ENCODE data around the gene RPS27L. TPM values are rescaled to one million over a fixed set of nuclear protein-coding genes. Genes with fewer than 3 reads are reported as not detected.

The RPS27L gene
- total and polyA plus RNA-seq, 12 donors, result 45.1 to 294 (median 197) TPM

DNA sequence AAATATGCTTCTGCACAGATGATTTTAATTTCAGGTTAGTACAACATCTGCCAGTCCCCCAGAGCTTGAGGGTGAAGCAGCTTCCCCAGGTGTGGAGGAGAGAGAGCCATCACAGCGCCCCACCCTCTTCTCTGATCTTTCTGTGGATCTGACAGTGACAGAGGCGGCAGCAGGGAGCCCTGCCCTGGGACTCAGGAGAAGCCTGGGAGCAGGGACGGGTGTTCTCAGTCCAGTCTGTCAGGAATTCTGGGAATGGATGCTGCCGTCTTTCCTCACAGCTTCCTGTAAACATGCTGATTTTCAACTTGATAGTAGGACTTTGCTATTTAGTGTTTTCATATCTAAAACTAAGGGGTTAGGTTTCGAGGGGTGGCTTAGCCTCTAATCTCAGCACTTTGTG is 20.8 kb upstream of the RPS27L start:
- no peak overlapping the region for H3K4me3 ChIP-seq
- DNase-seq, result no peak
- no peaks in the 10 kb centered on the region for H3K27me3 ChIP-seq
- no peaks in the 10 kb centered on the region for H3K4me1 ChIP-seq (replicated peaks in 1 of 2)
- no peaks in the 10 kb centered on the region for H3K36me3 ChIP-seq (replicated peaks in 1 of 2)
- intact Hi-C loops (cut with DNase I), result no loop called here
- TF ChIP-seq, protein P1, sequence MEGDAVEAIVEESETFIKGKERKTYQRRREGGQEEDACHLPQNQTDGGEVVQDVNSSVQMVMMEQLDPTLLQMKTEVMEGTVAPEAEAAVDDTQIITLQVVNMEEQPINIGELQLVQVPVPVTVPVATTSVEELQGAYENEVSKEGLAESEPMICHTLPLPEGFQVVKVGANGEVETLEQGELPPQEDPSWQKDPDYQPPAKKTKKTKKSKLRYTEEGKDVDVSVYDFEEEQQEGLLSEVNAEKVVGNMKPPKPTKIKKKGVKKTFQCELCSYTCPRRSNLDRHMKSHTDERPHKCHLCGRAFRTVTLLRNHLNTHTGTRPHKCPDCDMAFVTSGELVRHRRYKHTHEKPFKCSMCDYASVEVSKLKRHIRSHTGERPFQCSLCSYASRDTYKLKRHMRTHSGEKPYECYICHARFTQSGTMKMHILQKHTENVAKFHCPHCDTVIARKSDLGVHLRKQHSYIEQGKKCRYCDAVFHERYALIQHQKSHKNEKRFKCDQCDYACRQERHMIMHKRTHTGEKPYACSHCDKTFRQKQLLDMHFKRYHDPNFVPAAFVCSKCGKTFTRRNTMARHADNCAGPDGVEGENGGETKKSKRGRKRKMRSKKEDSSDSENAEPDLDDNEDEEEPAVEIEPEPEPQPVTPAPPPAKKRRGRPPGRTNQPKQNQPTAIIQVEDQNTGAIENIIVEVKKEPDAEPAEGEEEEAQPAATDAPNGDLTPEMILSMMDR (IDR thresholded peaks at IDR 0.05), result no peak
- no peak for TF ChIP-seq POLR2A (IDR thresholded peaks at IDR 0.05)
- 54 to 67% (median 65%) methylated on average over 3 to 5 of the region's 5 CpGs for WGBS, 4 donors
- H3K9me3 ChIP-seq (replicated peaks in 1 of 3), result no peaks in the 10 kb centered on the region
- H3K27ac ChIP-seq, result no peak overlapping the region

DNA sequence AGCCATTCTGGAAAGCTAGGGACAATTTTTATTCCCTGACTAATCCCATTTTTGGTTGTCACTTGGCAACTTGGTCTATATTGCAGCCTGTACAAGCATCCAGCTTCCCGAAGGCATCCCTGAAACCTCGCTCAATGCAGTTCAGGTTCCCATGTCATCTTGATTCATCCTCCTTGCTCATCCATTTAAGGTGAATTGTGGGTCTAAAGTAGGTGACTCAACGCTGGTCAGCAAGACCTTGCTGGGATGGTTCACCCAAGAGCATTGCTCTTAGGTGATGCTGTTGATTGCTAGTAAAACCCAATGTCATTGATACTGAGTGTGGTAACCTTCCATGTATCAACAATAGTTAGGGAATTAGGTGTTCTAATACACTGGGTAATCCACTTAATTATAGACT is 19.0 kb upstream of the RPS27L start:
- H3K27ac ChIP-seq, result no peak overlapping the region
- H3K4me3 ChIP-seq, result no peak overlapping the region
- no peaks in the 10 kb centered on the region for H3K36me3 ChIP-seq (replicated peaks in 1 of 2)
- DNase-seq, result no peak
- 78 to 93% (median 89%) methylated on average over 2 to 3 of the region's 3 CpGs for WGBS, 4 donors
- H3K9me3 ChIP-seq (replicated peaks in 1 of 3), result no peaks in the 10 kb centered on the region
- no peaks in the 10 kb centered on the region for H3K27me3 ChIP-seq
- no peaks in the 10 kb centered on the region for H3K4me1 ChIP-seq (replicated peaks in 1 of 2)
- intact Hi-C loops (cut with DNase I), result no loop called here
- TF ChIP-seq POLR2A (IDR thresholded peaks at IDR 0.05), result no peak

DNA sequence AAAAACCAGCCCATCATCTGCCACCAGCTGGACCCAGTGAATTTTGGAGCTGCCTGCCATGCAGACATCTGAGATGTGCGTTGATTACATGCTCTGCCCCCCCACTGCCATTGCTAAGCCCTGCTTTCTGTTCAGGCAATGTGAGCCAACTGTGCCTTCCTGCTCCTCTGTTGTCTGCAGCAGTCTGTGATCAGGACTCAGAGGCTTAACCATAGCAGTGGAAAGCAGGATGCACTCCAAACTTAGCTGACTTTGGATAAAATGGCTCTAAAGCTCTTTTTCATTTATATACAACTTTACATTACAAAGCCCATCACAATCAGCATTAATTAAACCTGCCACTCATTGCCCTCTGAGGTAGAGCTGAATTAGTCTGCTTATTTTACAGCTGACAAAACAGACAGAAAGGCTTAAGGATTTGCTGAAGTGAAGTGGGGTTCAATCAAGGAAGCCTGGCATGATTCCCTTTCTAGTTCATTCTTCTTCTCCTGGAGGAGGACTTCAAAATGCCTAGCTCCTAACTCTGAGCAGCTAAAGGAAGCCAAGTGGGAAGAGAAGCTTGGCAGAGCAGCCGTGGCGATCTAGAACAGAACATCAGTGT is 15.7 kb upstream of the RPS27L start:
- Histone ChIP-seq H3K36me3 (replicated peaks in 1 of 2) (no peaks in the 10 kb centered on the region), H3K27me3 (no peaks in the 10 kb centered on the region), H3K4me3 (no peak overlapping the region), H3K9me3 (replicated peaks in 1 of 3) (no peaks in the 10 kb centered on the region), H3K4me1 (replicated peaks in 1 of 2) (no peaks in the 10 kb centered on the region), H3K27ac (no peak overlapping the region)
- 85 to 93% (median 89%) methylated on average over 3 of the region's 3 CpGs for WGBS, 4 donors
- TF ChIP-seq POLR2A (IDR thresholded peaks at IDR 0.05), result no peak
- TF ChIP-seq, protein P1 (IDR thresholded peaks at IDR 0.05), result no peak
- intact Hi-C loops (cut with DNase I), result no loop called here
- no peak for DNase-seq

DNA sequence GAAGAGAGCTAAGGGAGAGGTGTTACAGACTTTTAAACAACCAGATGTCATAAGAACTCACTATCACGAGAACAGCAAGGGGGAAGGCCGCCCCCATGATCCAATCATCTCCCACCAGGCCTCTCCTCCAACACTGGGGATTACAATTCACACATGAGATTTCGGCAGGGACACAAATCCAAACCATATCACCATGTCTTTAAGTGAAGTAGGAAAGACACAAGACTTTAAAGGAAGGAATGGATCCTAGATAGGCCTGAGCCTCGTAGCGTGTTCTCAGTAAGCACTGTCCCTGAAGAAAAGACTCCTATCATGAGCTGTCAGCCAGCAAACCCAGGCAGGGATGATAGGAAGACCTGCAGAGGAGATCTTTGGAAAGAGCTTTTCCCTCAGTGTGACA is 15.1 kb upstream of the RPS27L start:
- Histone ChIP-seq H3K27ac (no peak overlapping the region), H3K9me3 (replicated peaks in 1 of 3) (no peaks in the 10 kb centered on the region), H3K36me3 (replicated peaks in 1 of 2) (no peaks in the 10 kb centered on the region), H3K4me1 (replicated peaks in 1 of 2) (no peaks in the 10 kb centered on the region), H3K27me3 (no peaks in the 10 kb centered on the region), H3K4me3 (no peak overlapping the region)
- intact Hi-C loops (cut with DNase I), result no loop called here
- DNase-seq, result no peak
- WGBS, 4 donors, result 95 to 97% (median 95%) methylated on average over 3 to 5 of the region's 5 CpGs
- TF ChIP-seq, protein P1 (IDR thresholded peaks at IDR 0.05), result no peak
- no peak for TF ChIP-seq POLR2A (IDR thresholded peaks at IDR 0.05)

DNA sequence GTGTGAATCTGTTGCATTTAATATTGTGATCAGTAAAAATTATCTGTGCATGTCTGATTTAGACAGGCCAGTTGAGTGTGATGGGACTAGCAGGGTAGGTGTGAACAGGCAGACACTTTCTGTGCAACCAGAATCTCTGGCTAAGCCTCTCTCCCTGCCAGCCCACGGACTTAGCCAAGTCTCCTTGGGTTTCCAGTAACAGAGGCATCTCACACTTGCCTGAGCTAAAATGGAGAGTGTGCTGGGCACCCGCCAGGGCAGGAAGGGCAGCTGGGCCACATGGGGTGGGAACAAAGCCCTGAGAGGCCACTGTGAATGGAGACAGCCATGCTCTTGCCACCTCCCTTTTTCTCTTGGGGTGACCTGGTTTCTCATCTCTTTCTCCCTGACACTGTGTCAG is 12.5 kb upstream of the RPS27L start:
- no peak for DNase-seq
- intact Hi-C loops (cut with DNase I), result loop anchor here in 1 of 2 donors (10.0 kb wide), 1 partner anchor 235 kb away; no protein-coding TSS in a partner anchor
- WGBS, 4 donors, result 82 to 100% (median 86%) methylated on average over 1 to 2 of the region's 2 CpGs

More for the DNA sequence above, 12.5 kb upstream of the RPS27L start:
- Histone ChIP-seq H3K9me3 (replicated peaks in 1 of 3) (no peaks in the 10 kb centered on the region), H3K4me1 (replicated peaks in 1 of 2) (no peaks in the 10 kb centered on the region), H3K27me3 (no peaks in the 10 kb centered on the region), H3K4me3 (no peak overlapping the region), H3K27ac (no peak overlapping the region), H3K36me3 (replicated peaks in 1 of 2) (no peaks in the 10 kb centered on the region)
- no peak for TF ChIP-seq POLR2A (IDR thresholded peaks at IDR 0.05)
- TF ChIP-seq, protein P1 (IDR thresholded peaks at IDR 0.05), result no peak

Data from adrenal gland (tissue), 12 donors.